SJSA1 (cell line): ENCODE data around the gene UXS1. TPM values are rescaled to one million over a fixed set of nuclear protein-coding genes. Genes with fewer than 3 reads are reported as not detected.
"Not testable (repeated sequence)": the region's sequence is repeated elsewhere in the genome, so short reads cannot be mapped to it uniquely, and the experiment has no call there.

Experiments
- DNase-seq, 2 experiments: peaks; one replicate each; pipeline ENCODE4 v3.0.0-alpha.2; 2015 to 2020; ENCODE audit warnings: low spot score in 2 of 2, low read depth in 1 of 2
- H3K27ac ChIP-seq: fragments of 250-450 bp; sonication (Bioruptor Pico); 2 replicates; pipeline ENCODE4 v1.5.1; 2020; ENCODE audit warnings: mild to moderate bottlenecking, moderate library complexity
- H3K27me3 ChIP-seq: fragments of 250-450 bp; sonication (Bioruptor Pico); replicated peaks from 2 replicates; pipeline ENCODE4 v1.5.1; 2020; ENCODE audit warnings: mild to moderate bottlenecking, moderate library complexity
- H3K36me3 ChIP-seq: fragments of 250-450 bp; sonication (Bioruptor Pico); 2 replicates; pipeline ENCODE4 v1.5.1; 2020; ENCODE audit warnings: mild to moderate bottlenecking
- H3K4me1 ChIP-seq: fragments of 250-450 bp; sonication (Bioruptor Pico); replicated peaks from 2 replicates; pipeline ENCODE4 v1.6.1; 2021; ENCODE audit warnings: mild to moderate bottlenecking
- H3K4me3 ChIP-seq: fragments of 250-450 bp; sonication (Bioruptor Pico); 2 replicates; pipeline ENCODE4 v1.5.1; 2020; ENCODE audit warnings: mild to moderate bottlenecking
- H3K9me3 ChIP-seq: fragments of 250-450 bp; sonication (Bioruptor Pico); replicated peaks from 2 replicates; pipeline ENCODE4 v1.5.1; 2020; ENCODE audit warnings: mild to moderate bottlenecking
- total RNA-seq: library from RNA; depleted of rRNA; stranded (reverse); fragments of >200 nt; shearing (Covaris generic); gene quantifications from 2 replicates; pipeline ENCODE4 v1.2.3, GENCODE V29; 2014

UXS1 gene
- total RNA-seq, 1 experiment from 2014 or later = 60.6 TPM

DNA sequence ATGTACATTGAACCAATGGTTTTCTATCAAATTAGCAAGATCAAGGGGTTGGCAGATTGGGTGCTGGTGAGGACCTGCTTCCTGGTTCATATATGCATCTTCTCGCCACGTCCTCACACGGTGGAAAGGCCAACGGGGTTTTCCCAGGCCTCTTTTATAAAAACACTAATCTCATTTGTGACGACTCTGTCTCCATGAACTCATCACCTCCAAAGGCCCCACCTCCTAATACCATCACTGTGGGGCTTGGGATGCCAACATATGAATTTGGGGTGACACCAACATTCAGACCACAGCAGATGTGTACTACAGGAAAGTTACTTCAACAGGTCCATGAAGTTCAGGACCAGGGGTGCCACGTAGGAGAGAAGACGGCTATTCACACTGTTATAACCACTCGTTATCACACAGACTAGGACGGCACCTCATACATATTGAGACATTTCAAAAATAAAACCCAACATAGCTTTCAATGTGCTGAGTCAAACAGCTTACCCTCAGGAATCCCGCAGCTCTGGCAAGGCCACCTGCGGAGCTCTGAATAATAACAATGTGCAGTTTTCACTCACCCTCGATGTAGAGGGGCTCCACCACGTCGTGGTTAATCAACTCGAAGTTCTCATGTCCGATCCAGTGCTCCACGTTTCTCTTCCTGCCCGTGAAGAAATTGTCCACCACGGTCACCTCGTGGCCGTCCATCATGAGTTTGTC is 49.3 kb downstream of the UXS1 start:
- DNase-seq = peak; percentile 64 to 65
- H3K27me3 ChIP-seq = no peaks in the 10 kb centered on the region
- peaks cover 55% of the 10 kb centered on the region for H3K4me1 ChIP-seq
- H3K36me3 ChIP-seq = peaks cover 11% of the 10 kb centered on the region
- H3K4me3 ChIP-seq = no peak overlapping the region
- no peaks in the 10 kb centered on the region for H3K9me3 ChIP-seq
- H3K27ac ChIP-seq = peak overlapping the region; percentile 61

DNA sequence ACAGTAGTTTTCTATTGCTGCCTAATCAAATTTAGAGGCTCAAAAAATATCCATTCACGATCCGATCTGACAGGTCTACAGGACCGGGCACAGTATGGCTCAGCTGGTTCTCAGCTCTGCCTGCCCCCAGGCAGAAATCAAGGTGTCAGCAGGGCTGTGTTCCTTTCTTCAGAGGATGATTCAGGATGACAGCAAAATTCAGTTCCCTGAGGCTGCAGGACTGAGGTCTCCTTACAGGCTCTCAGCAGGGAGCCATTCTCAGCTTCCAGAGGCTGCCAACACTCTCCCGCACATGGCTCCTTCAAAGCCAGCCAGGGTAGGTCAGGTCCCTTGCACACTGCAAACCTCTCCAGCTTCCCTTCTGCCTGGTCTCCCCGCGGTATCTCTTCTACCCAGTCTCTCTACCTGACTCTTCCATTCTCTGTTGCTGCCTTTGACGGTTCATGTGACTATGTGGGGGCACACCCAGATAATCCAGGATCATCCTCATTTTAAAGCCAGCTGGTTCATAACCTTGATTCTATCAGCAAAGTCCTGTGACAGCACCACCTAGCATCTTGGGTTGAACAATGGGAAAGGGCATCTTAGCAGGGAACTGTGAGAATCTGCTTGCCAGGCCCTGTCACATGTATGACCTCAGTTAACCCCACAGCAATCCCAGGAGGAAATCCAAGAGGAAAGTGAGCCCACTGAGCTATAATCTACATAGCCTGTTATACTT is 50.4 kb downstream of the UXS1 start:
- Histone ChIP-seq H3K9me3 (no peaks in the 10 kb centered on the region), H3K27me3 (no peaks in the 10 kb centered on the region), H3K4me3 (no peak overlapping the region), H3K36me3 (peaks cover 5% of the 10 kb centered on the region; the same call in 1 of the 2 replicates), H3K27ac (peak overlapping the region; percentile 61), H3K4me1 (peaks cover 67% of the 10 kb centered on the region)
- no peak for DNase-seq

DNA sequence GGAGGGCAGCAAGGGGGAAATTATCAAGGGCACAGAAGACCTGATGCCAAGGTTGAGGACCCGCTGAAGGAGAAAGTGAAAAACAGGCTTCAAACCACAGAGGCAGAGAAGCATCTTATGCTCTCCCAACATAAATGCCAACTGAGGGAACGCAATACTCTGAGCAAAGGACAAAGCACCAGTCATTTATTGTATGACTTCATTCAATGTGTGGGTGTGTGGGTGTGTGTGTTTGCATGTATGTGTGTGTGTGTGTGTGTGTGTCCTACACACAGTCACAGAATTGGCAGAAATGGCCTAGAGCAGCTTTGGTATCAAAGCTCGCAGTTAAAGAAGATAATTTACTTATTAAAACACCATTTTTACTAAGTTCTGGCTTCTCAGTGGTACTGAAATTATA is 51.4 kb downstream of the UXS1 start:
- H3K27me3 ChIP-seq = no peaks in the 10 kb centered on the region
- H3K27ac ChIP-seq = no peak overlapping the region
- peaks cover 12% of the 10 kb centered on the region for H3K36me3 ChIP-seq
- no peaks in the 10 kb centered on the region for H3K9me3 ChIP-seq
- peaks cover 62% of the 10 kb centered on the region for H3K4me1 ChIP-seq
- no peak overlapping the region for H3K4me3 ChIP-seq
- no peak for DNase-seq

GRCh38 chr2:106140913-106141312 is 53.2 kb downstream of the UXS1 start:
- no peak for DNase-seq
- no peaks in the 10 kb centered on the region for H3K27me3 ChIP-seq
- peaks cover 12% of the 10 kb centered on the region for H3K36me3 ChIP-seq
- no peak overlapping the region for H3K27ac ChIP-seq
- H3K4me3 ChIP-seq = no peak overlapping the region
- no peaks in the 10 kb centered on the region for H3K9me3 ChIP-seq
- peaks cover 47% of the 10 kb centered on the region for H3K4me1 ChIP-seq

- Histone ChIP-seq H3K4me1 (peaks cover 39% of the 10 kb centered on the region), H3K27me3 (no peaks in the 10 kb centered on the region), H3K36me3 (peaks cover 12% of the 10 kb centered on the region), H3K27ac (no peak overlapping the region), H3K9me3 (no peaks in the 10 kb centered on the region), H3K4me3 (no peak overlapping the region)
- no peak for DNase-seq
Measured at GRCh38 chr2:106140113-106140512, 54.0 kb downstream of the UXS1 start.

GRCh38 chr2:106139238-106139935 is 54.7 kb downstream of the UXS1 start:
- Histone ChIP-seq H3K9me3 (no peaks in the 10 kb centered on the region), H3K4me1 (peaks cover 31% of the 10 kb centered on the region), H3K27me3 (no peaks in the 10 kb centered on the region), H3K36me3 (peaks cover 12% of the 10 kb centered on the region), H3K4me3 (no peak overlapping the region), H3K27ac (no peak overlapping the region)
- no peak for DNase-seq

DNA sequence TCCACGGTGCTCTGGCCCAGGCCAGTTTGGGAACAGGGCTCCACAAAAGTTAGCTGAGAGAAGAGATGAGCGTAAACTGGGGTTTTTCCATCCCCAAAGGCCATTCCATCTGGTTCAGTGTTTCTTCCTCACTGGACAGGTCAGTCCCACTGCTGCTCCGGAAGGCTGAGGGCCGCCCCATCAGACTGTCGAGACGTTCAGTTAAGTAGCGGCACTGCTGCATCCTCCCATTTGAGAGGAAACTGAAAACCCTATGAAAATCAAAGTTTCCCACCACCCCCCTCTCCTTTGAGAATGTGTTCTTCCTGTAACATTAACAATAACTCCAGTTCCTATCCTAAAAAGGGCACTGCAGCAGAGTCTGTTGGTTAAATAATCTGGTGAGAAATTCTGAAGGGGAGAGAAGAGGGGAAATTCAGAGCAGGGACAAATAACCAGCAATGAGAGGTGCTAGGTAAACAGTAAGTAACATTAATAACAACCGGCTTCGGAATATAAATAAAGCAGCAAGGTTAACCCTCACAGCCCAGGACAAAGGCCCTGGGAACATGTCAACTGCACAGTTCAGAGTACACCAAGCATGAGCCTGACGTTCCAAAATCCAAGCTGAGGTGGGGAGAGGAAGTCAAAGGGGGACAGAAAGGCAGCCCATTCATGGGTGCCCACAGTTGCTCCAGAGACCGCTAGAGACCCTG is 55.4 kb downstream of the UXS1 start:
- peaks cover 24% of the 10 kb centered on the region for H3K4me1 ChIP-seq
- no peaks in the 10 kb centered on the region for H3K27me3 ChIP-seq
- no peak overlapping the region for H3K27ac ChIP-seq
- DNase-seq = no peak
- H3K9me3 ChIP-seq = no peaks in the 10 kb centered on the region
- no peak overlapping the region for H3K4me3 ChIP-seq
- peaks cover 10% of the 10 kb centered on the region for H3K36me3 ChIP-seq

DNA sequence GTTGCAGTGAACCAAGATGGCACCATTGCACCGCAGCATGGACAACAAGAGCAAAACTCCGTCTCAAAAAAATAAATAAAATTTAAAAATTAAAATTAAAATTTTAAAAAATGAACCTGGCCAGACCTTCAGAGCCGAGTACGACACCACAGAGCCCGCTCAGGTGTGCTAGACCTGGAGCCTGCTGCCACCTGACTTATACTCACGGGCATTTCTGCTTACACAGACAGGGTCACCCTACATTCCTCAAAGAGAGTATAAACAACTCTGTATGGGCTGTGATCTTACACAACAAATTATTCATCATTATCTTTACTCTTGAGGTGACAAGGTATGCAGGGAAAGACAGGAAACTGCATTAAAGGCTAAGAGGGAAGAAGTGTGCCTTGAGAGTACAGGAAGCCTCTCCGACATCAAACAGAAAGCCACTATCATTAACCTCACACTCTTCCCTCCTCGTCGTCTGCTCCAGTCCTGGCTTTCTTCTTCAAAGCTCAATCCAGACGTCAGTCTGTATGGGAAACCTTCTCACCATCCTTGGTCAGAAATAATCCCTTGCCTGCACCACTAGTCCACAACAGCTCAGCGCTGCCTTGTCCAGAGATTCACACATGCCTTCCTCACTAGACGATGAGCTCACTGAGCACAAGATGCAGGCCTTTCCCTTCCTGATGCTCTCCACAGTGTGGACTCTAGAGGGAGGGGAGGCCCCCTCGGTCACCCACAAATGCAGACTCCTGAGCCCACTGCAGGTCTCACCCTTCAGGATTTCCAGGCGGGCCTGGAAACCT is 56.2 kb downstream of the UXS1 start:
- Histone ChIP-seq H3K27me3 (no peaks in the 10 kb centered on the region), H3K9me3 (no peaks in the 10 kb centered on the region), H3K36me3 (peaks cover 7% of the 10 kb centered on the region; the same call in 1 of the 2 replicates), H3K27ac (no peak overlapping the region), H3K4me1 (peaks cover 21% of the 10 kb centered on the region), H3K4me3 (no peak overlapping the region)
- DNase-seq = no peak

GRCh38 chr2:106131192-106131591 is 62.9 kb downstream of the UXS1 start:
- not testable (repeated sequence) for DNase-seq, H3K27ac ChIP-seq, H3K9me3 ChIP-seq, H3K4me1 ChIP-seq, H3K4me3 ChIP-seq, H3K27me3 ChIP-seq, H3K36me3 ChIP-seq

DNA sequence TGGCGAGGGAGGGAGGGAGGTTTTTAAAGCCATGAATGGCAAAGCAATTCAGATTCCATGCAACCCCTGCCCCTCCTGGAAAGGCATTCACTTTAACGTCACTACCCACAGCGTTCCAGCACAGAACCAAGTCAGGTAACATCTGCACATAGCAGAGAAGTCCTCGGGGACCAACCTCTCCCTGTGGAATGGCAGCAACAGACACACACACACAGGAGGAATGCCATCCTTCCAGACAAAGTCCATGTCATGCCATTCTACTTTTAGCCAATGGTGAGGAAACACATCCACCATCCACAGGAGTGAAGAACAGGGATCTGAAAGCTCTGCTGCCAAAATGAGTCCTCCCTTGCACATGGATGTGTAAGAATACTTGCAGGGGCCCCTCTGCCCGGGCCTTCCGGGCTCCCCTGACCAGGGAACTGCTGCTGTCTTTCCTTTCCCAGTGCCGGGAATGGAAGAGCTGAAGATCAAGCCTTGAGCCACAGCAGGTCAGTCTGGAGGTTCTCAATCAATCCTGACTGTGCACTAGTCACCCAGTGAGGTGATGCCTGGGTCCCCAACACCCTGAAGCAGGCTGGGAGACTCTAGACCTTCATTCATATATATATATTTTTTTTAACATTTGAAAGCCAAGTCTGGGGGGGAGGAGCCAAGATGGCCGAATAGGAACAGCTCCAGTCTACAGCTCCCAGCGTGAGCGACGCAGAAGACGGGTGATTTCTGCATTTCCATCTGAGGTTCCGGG is 63.7 kb downstream of the UXS1 start:
- Histone ChIP-seq H3K9me3 (no peaks in the 10 kb centered on the region; the same call in 1 of the 2 replicates), H3K4me3 (no peak overlapping the region)

DNA sequence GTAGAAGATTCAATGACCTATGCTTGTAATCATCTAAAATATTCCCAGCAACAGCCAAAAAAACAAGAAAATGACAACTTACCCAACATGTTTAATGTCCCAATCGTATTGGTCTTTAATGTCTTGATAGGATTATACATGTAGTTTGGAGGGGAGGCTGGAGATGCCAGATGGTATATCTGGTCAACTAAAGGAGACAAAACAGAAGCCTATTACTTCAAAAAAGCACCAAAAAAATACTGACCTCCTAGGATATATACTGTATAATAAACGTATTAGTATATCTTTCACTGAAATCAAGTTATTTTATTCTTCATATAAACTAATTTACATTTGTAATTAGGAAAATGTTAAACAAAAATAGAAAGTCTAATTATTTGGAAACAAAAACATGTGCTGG is 64.5 kb downstream of the UXS1 start:
- Histone ChIP-seq H3K4me1 (peaks cover 15% of the 10 kb centered on the region), H3K27me3 (no peaks in the 10 kb centered on the region), H3K27ac (no peak overlapping the region), H3K36me3 (peaks cover 18% of the 10 kb centered on the region), H3K4me3 (no peak overlapping the region), H3K9me3 (no peaks in the 10 kb centered on the region; the same call in 1 of the 2 replicates)
- DNase-seq = no peak

More for the DNA sequence above, 63.7 kb downstream of the UXS1 start:
- H3K27ac ChIP-seq = no peak overlapping the region
- peaks cover 7% of the 10 kb centered on the region for H3K4me1 ChIP-seq
- no peaks in the 10 kb centered on the region for H3K27me3 ChIP-seq
- H3K36me3 ChIP-seq = peaks cover 10% of the 10 kb centered on the region; the same call in 1 of the 2 replicates
- DNase-seq = no peak

DNA sequence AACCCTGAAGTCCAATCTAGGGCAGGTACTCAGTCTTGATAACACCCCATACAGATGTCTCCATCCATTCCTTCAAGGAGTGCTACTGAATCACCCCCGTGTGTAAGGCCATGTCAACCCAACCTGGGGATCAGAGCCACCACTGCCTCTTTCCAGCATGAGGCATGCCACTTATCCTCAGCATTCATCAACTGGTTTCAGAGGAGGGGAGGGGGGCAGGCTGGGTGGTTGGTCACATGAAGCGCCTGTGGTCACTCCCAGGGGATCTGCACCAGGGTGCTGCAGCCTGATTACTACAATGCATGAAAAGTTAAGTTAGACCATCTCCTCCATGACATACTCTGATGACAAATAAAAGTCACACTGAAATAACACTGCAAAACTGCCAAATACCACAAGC is 65.0 kb downstream of the UXS1 start:
- Histone ChIP-seq H3K4me3 (no peak overlapping the region), H3K4me1 (peaks cover 16% of the 10 kb centered on the region), H3K27ac (no peak overlapping the region), H3K9me3 (no peaks in the 10 kb centered on the region; the same call in 1 of the 2 replicates), H3K27me3 (no peaks in the 10 kb centered on the region), H3K36me3 (peaks cover 18% of the 10 kb centered on the region)
- DNase-seq = no peak
